DMS153 treated with DMSO at 0.1 percent for 48 hours (cell line): ENCODE results near the gene LILRA5.
"Not testable (repeated sequence)": the region's sequence is repeated elsewhere in the genome, so short reads cannot be mapped to it uniquely, and the experiment has no call there.

Experiments used
- DNase-seq: peaks from one replicate; lab custom pipeline; 2025; ENCODE audit not compliant: unreplicated experiment; lab: John Stamatoyannopoulos, UW

Gene LILRA5

DNA sequence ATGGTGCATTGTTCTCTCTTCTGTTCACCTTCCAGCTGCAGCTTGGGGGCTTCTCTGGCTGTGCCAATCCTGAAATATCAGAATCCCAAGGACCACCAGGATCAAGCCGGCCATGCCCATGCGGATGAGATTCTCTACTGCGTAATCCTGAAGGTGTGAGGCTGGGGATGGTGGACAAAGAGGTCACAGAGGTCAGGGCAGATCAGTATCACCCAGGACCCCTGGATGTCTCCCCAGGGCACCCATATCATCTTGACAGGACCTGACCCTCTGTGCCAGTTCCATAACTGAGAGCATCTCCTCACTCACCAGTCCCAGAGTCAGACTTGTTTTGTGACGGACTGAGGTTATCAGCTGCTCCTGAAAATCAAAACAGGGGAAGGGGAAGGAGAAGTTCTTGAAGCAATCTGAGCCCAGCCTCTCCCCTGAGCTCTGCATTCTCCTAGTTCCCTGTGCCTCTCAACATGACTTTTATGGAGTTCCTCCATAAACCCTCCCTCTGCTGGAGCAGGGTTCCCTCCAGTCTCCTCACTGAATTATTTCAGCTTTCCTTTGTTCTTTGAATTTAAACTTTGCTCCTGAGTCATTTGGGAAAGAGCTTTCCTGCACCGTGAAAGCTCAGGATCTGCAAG, 5.5 kb downstream of the LILRA5 start:
- no peak for DNase-seq

DNA sequence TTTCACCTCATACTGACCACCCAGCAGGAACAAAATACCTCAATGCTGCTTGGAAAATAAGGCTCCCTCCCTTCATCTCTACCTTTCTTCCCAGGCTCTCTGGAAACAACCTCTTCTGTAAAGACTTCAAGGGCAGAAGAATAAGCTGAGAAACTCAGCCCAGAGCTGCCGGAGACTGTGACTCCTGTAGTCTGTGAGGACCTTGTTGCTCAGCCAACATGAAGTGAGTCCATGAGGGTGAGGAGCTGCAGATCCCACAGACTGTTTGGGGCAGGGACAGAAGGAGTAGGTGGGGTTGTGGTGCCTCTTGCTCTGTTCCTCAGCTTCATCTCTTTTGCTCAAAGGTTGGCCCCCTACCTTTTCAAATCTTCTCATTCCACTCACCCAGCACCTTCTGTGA, 7.8 kb downstream of the LILRA5 start:
- DNase-seq, result no peak

DNA sequence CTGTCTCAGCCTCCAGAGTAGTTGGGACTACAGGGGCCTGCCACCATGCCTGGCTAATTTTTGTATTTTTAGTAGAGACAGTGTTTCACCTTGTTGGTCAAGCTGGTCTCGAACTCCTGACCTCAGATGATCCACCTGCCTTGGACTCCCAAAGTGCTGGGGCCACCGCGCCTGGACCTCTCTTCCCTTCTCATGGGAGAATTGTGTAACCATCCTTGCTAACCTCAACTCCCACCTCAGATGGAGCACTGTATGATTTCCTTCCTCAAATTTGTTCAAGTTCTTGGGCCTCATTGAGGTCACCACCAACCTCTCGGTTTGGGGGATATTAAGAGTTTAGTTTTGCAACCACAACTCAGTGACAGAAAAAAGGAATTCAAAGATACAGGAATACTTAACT, 10.7 kb downstream of the LILRA5 start:
- no peak for DNase-seq

DNA sequence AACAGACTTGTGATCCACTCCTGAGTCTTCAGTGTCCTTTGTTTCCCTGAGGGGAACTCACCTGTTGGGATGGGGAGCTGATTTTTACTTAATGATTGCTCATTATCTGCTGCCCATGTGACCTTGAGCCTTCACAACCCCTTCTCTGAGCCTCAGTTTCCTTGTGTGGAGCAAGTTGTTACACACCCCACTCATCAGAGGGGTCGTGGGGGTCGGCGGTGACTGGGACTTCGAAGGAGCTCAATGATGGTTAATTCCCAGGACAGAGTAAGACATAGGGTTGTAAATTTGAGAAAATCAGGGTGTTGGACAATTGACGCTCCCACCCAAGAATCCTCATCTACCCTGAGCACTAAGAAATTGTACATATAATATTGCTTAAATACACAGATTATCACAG, 13.5 kb downstream of the LILRA5 start:
- DNase-seq, result no peak

DNA sequence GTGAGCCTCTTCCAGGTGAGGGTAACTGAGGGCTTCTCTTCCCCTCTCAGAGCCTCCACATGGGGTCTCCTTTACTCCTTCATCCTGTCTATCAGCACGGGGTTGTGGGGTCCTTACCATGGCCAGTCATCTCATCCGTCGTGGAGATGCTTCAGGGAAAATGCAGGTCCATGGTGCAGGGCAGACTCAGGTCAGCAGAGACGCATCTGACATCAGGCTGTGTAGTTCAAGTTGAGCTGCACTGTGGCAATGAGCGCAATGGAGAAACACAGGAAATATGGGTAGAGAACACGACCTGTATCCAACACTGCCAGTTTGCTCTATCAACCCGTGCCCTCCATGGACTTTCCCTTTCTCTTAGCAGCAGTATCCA, 13.9 kb downstream of the LILRA5 start:
- no peak for DNase-seq

DNA sequence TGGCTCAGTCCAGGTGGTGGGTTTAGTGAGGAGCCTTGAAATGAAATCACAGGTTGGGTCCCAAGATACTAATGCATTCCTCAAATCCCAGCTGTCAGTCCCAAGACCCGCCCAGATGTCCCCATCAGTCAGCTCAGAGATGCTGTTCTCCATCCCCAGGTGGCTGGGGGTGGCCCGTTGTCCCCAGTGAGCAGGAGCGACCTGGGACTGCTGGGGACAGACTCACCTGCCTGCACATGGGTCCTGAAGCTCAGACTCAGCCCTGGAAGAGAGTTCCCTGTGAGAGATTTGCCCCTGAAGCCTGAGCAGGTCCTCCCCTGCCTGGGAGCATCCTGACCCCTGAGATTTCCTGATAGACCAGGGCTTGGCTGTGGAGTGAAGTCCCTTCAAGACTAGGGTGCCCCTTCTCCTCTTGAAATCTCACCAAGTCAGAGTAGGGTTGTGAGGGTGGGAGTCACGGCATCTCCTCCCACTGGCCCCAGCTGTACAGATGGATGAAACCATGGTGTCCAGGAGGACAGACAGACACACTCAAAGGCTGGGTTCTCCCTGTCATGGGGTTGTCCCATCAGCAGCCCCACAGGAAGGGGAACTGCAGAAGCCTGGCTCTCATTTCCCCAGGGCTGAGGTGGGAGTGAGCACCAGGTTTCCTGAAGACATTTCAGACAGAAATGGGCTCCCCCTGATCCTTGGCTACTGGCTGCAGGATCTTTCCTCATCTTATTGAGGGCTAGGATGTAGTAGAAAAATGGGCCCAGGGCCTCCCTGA, 14.4 kb downstream of the LILRA5 start:
- DNase-seq, result no peak

DNA sequence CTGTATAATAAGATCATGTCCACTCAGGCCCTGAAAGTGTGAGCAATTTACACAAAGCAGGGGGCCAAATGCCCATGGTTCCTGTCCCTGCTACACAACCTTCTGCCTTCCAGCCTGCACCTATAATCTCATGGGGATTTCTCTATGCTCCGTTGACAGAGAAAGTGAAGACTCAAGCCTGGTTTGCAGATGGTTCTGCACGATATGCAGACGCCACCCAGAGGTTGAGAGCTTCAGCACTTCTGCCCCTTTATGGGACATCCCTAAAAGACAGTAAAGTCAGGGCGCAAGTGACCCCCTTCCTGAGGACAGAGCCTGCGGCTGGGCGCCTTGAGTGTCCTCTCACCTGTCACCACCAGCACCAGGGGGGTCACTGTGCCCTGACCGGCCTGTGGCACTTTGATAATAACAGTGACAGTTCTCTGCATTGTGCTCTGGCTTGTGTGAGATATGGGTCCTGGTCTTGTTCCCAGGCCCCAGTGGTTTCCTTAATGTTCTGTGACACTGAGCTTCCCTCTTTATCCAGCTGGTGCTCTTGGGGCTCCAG, 15.1 kb downstream of the LILRA5 start:
- DNase-seq, result no peak

DNA sequence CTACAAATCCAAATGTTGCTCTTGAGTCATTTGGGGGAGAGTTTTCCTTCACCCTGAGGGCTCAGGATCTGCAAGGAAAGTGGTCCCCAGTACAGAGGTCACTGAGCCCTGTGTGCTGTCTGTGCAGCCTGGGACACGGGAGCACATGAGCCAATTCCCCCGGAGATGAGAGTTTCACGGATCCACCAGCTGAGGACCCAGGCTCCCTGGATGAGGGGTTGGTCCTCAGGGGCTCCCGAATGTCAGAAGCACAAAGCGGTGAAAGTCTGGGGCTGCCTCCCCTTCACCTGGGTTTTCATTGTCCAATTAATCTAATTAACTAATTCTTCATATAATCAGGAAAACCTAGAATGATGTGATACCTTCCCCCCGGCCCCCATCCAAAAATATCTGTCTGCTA, 18.4 kb downstream of the LILRA5 start:
- DNase-seq, result no peak

DNA sequence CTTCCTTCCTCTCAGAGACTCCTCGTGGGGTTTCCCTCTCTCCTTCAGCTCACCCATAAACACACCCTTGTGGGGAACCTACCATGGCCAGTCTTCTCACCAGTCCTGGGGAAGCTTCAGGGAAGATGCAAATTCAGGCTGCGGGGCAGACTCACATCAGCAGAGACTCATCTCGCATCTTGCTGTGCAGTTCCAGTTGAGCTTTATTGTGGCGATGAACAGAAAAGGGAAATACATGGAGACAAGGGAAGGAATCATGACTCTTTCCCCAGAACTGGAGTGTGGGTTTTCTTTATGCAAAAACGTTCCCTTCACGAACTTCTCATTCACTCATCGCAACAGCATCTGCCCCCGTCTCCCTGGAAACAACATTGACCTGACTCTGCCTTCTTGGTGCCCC, 23.8 kb downstream of the LILRA5 start:
- DNase-seq, result not testable (repeated sequence)

DNA sequence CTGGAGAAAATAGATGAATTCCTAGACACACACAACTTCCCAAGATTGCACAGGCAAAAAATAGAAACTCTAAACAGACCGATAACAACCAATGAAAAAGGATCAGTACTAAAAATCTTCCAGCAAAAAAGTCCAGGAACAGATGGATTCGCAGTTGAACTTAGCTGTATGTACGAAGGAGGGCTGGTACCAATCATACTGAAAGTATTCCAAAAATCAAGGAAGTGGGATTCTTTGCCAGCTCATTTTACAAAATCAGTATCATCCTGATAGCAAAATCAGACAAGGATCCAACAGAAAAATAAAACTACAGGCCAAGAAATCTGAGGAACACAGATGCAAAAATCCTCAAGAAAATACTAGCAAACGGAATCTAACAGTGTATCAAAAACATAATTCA, 25.5 kb downstream of the LILRA5 start:
- DNase-seq, result no peak

DNA sequence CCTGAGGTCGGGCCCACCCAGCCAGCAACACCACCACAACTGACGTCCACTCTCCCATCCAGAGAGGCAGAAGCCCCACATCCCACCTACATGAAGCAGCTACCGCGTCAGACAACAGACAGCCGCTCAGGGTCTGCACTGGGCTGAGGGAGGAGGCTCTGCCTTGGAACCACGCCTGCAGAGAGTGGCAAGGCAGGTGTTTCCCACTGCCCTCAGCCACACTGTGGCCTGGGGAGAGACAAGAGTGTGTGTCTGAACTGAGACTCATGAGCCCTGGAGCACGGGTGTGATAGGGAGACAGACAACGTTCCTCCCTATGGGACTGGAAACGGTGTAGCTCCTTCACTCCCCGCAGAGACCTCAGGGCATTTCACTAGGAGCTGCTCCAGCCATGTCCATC, 26.7 kb downstream of the LILRA5 start:
- not testable (repeated sequence) for DNase-seq

DNA sequence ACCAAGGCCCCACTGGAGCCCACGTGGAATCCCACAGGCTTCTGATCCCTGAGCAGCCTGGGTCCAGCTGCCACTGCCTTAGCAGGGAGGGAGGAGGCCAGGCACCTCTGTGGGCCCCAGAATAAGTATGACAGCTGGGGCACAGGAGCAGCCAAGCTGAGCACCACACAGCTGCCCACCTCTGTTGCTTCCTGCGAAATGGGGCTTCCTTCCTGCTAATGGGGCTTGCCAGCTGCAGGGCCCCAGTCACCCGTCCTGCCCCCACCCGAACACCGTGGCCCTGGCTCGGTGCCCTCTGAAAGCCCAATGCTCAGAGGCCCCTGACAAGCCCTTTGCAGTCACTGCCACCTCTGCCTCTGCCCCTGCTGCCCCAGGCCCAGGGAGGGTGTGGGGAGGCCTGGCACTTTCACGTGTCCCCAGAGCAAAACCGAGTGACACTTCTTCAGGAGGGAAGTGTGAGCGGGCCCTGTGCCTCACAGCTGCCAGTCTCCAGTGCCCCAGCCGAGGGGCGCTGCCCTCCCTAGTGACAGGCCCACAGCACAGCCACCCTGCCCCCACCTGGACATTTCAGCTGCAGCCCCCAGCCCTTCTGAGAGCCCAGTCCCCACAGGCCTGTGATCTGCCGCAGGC, 27.4 kb downstream of the LILRA5 start:
- DNase-seq, result not testable (repeated sequence)

DNA sequence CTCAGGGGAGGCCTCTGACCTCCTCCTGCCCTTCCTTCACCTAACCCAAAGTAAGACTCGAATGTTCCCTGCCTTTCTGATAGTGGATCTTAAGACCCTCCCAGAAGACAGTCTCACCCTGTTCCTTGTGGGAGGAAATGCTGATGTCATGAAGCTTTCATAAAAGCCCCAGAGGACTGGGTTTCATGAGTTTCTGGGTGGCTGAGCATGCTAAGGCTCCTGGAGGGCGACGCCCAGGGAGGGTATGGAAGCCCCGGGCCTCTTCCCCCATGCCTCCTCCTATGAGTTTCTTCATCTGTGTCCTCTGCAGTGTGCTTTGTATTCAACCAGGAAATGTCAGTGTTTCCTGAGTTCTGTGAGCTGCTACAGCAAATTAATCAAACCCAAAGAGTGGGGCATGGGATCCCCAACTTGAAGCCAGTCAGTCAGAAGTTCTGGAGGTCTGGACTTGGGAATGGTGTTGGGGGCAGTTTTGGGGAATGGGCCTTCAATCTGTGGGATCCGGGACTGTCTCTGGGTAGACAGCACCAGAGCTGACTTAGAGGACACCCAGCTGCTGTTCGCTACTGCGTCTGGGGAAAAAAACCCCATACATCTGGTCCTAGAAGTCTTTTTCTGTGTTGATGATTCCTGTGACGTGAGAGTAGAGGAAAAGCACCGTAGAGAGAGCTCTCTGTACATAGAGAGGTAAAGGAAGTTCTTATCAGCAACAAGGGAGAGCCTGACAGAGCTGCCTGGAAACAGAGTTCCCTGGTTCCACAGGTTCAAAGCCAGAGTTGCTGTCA, 30.1 kb downstream of the LILRA5 start:
- no peak for DNase-seq

DNA sequence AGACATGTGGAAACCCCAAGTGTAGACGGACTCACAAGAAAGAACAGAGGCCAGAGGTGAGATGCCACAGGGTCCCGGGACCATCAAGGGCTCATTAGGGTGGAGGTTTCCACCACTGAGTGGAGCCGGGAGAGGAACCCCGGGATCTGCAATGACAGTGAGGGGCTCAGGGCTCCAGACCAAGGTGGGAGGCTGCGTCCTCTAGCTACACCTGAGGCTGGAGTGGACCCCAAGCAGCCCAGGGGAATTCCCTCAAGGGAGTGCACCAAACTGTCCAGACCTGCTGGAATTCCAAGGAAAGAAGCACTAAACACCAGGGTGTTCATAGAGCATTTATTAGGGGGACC, 31.3 kb downstream of the LILRA5 start:
- not testable (repeated sequence) for DNase-seq

DNA sequence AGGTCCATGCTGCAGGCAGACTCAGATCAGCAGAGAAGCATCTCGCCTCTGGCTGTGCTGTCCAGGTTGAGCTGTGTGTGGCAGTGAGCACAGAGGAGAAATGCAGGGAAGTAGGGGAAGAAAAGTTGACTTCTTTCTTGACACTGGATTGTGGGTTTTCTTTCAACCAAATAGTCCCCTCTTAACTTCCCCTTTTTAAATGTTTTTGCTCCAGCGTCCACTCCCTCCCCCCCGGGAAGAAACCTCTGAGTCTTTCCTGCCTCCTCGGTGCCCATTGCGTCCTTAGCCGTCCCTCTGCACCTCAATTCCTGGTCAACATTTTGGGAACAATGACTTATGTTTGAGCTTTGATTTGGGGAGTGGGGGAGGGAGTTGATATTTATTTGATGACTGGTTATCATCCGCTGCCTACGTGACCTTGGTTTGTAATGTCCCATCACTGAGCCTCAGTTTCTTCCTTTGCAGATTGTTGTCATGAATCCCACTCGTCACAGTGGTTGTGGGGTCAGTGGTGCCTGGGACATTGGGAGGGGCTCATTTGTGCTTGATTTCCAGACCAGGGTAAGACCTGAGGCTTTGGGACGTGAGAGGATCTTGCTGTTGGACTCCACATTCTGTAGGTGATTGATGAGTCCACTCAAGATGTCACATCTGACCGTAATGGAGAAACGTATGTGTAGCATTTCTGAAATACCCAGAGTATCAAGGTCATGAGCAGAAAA, 31.8 kb downstream of the LILRA5 start, which contains the start of gene LILRB2:
TSS of gene LILRB2 (minus strand) at position 104 of the 722 bp plus-strand sequence. CDS start 614 bp downstream, outside the sequence.
- DNase-seq, result no peak

DNA sequence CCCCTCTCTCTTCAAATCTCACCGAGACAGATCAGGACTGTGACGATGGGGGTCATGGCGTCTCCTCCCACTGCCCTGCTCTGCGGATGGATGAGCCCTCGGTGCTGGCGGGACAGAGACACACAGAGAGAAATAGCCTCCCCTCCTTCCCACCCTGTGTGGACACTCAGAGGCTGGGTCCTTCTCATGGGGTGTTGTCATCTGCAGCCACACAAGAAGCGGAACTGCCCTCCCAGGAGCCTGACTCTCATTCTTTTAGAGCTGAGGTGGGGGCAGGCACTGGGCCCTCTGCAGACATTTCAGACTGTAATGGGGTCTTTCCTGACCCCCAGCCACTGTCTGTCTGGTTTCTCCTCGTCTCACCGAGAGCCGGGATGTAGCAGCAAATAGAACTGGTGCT, 32.5 kb downstream of the LILRA5 start:
- not testable (repeated sequence) for DNase-seq

DNA sequence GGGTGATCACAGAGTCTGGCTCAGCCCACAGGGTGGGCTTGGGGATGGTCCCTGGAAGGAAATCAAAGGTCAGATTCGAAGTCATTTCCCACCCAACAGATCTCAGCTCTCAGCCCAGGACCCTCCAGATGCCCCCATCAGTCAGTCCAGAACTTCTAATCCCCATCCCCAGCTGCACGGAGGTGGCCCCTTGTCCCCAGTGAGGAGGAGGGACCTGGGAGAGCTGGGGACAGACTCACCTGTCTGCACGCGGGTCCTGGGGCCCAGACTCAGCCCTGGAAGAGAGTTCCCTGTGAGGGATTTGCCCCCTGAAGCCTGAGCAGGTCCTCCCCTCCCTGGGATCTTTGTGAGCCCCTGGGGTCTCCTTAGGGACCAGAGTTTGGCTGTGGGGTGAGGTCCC, 32.9 kb downstream of the LILRA5 start:
- not testable (repeated sequence) for DNase-seq

DNA sequence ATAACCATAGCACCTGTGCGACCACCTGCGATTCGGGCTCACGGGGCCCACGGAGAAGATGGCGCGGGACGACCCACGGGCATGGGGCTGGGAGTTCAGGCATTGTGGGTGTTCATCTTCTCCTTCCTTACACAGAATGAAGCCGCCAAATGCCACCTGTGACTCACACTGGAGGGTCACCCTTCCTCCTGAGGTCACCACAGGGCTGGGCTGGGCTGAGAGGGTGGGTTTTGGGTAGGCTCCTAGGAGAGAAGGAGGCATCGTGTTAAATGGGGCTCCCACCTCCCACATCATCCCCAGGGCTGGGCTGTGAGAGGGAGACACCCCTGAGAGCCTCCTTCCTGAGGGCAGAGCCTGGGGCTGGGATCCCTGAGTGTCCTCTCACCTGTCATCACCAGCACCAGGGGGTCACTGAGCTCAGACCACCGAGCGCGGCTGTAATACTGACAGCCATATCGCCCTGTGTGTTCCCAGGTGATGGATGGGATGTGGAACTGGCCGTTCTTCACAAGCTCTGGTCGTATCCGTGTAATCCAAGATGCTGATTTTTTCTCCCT, 33.5 kb downstream of the LILRA5 start:
- no peak for DNase-seq

DNA sequence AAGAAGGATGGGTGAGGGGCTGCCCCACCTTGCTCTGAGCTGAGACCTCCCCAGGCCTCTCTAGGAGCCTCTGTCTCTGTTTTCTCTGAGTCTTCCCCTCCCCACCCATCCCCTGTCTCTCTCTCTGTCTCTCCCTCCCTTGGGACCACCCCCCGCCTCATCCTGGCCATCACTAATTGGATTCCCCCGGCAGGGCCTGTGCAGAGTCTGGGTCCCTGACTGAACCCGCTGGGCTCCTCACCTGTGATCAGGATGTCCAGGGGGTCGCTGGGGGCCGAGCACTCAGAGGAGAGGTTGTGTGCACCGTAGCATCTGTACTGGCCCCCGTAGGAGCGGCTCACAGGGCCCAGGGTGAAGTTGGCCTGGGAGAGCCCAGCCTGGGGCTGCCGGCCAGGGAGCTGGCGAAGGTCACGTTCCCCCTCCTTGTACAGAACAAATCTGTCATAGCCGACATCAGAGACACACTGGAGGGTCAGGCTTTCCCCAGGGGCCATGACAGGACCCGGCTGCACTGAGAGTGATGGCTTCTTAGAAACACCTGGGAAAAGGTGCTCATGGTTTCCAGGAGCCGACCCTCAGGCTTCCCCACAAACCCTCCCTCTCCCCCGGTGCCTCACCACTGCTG, 34.3 kb downstream of the LILRA5 start:
- not testable (repeated sequence) for DNase-seq

DNA sequence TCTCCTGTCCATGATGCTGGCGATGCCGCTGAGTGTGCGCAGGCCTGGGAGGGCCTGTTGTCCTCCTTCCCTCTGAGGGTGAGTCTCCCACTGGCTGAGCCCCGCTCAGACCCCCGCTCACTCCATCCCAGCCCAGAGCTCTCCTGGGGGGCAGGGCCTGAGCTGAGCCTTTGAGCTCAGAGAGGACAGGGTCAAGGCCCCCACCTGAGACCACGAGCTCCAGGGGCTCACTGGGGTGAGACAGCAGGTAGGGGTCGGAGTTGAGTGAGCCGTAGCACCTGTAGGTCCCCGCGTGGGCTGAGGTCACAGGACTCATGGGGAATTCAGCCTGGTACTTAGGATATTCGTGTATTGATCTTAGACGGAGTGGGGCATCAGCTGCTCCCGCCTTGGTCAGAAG, 34.9 kb downstream of the LILRA5 start:
- DNase-seq, result not testable (repeated sequence)
